HEK293 (cell line): Measurements from ENCODE around the gene ETV3.

ENCODE experiments used
- GLI4 ChIP-seq: fragments of 450-650 bp; formaldehyde crosslinking; IDR thresholded peaks from 2 replicates; pipeline ENCODE4 v1.5.1; 2016; ENCODE audit warnings: missing biosample characterization, missing genetic modification characterization
- HOXD13 ChIP-seq: sonication (generic); formaldehyde crosslinking; IDR thresholded peaks from 2 replicates; pipeline ENCODE4 v1.8.0; 2022; ENCODE audit warnings: missing genetic modification reagents, borderline replicate concordance
- KLF10 ChIP-seq: fragments of 450-650 bp; IDR thresholded peaks from 2 replicates; pipeline ENCODE4 v1.5.1; 2018; ENCODE audit warnings: missing biosample characterization, mild to moderate bottlenecking, missing genetic modification characterization
- KLF8 ChIP-seq: fragments of 450-650 bp; formaldehyde crosslinking; IDR thresholded peaks from 2 replicates; pipeline ENCODE4 v1.5.1; 2016; ENCODE audit warnings: missing biosample characterization, missing genetic modification characterization
- KLF9 ChIP-seq: fragments of 450-650 bp; formaldehyde crosslinking; IDR thresholded peaks from 2 replicates; pipeline ENCODE4 v1.5.1; 2016; ENCODE audit warnings: missing biosample characterization, missing genetic modification characterization, low read depth
- RBAK ChIP-seq: fragments of 450-650 bp; formaldehyde crosslinking; IDR thresholded peaks from 2 replicates; pipeline ENCODE4 v1.5.1; 2016; ENCODE audit warnings: missing biosample characterization, missing genetic modification characterization
- SALL2 ChIP-seq: fragments of 450-650 bp; formaldehyde crosslinking; IDR thresholded peaks from 2 replicates; pipeline ENCODE4 v1.5.0; 2017; ENCODE audit warnings: missing biosample characterization, mild to moderate bottlenecking, missing genetic modification characterization, borderline replicate concordance
- SP7 ChIP-seq: fragments of 450-650 bp; formaldehyde crosslinking; IDR thresholded peaks from 2 replicates; pipeline ENCODE4 v1.5.1; 2016; ENCODE audit warnings: missing biosample characterization, missing genetic modification characterization
- WT1 ChIP-seq: fragments of 450-650 bp; formaldehyde crosslinking; IDR thresholded peaks from 2 replicates; pipeline ENCODE4 v1.5.1; 2016; ENCODE audit warnings: missing biosample characterization, missing genetic modification characterization
- ZNF114 ChIP-seq: fragments of 450-650 bp; formaldehyde crosslinking; IDR thresholded peaks from 2 replicates; pipeline ENCODE4 v1.5.0; 2017; ENCODE audit warnings: missing biosample characterization, missing genetic modification characterization
- ZNF157 ChIP-seq: fragments of 450-650 bp; formaldehyde crosslinking; IDR thresholded peaks from 2 replicates; pipeline ENCODE4 v1.5.1; 2016; ENCODE audit warnings: missing biosample characterization, missing genetic modification characterization
- ZNF239 ChIP-seq: fragments of 450-650 bp; formaldehyde crosslinking; IDR thresholded peaks from 2 replicates; pipeline ENCODE4 v1.5.1; 2016; ENCODE audit warnings: missing biosample characterization, missing genetic modification characterization
- ZNF302 ChIP-seq: fragments of 450-650 bp; formaldehyde crosslinking; IDR thresholded peaks from 2 replicates; pipeline ENCODE4 v1.5.1; 2016; ENCODE audit warnings: missing biosample characterization, missing genetic modification characterization, low read depth
- ZNF341 ChIP-seq: fragments of 450-650 bp; formaldehyde crosslinking; IDR thresholded peaks from 2 replicates; pipeline ENCODE4; 2016; ENCODE audit warnings: low read depth, missing biosample characterization, missing genetic modification characterization
- ZNF37A ChIP-seq: fragments of 450-650 bp; IDR thresholded peaks from 2 replicates; pipeline ENCODE4 v1.5.1; 2018; ENCODE audit warnings: missing biosample characterization, missing genetic modification characterization
- ZNF416 ChIP-seq: fragments of 450-650 bp; formaldehyde crosslinking; IDR thresholded peaks from 2 replicates; pipeline ENCODE4 v1.5.1; 2016; ENCODE audit warnings: missing biosample characterization, missing genetic modification characterization
- ZNF426 ChIP-seq: fragments of 450-650 bp; formaldehyde crosslinking; IDR thresholded peaks from 2 replicates; pipeline ENCODE4 v1.5.1; 2017; ENCODE audit warnings: missing biosample characterization, missing genetic modification characterization, mild to moderate bottlenecking, inconsistent platforms, moderate library complexity
- ZNF433 ChIP-seq: fragments of 450-650 bp; formaldehyde crosslinking; IDR thresholded peaks from 2 replicates; pipeline ENCODE4 v1.5.1; 2016; ENCODE audit warnings: missing biosample characterization, missing genetic modification characterization, low read depth
- ZNF48 ChIP-seq: fragments of 450-650 bp; formaldehyde crosslinking; IDR thresholded peaks from 2 replicates; pipeline ENCODE4 v1.5.1; 2016; ENCODE audit warnings: missing biosample characterization, missing genetic modification characterization
- ZNF501 ChIP-seq: fragments of 450-650 bp; formaldehyde crosslinking; IDR thresholded peaks from 2 replicates; pipeline ENCODE4 v1.5.1; 2016; ENCODE audit warnings: missing biosample characterization, missing genetic modification characterization
- ZNF510 ChIP-seq: fragments of 450-650 bp; formaldehyde crosslinking; IDR thresholded peaks from 2 replicates; pipeline ENCODE4 v1.5.1; 2018; ENCODE audit warnings: mild to moderate bottlenecking, missing genetic modification characterization, missing biosample characterization; ENCODE audit not compliant: insufficient replicate concordance
- ZNF514 ChIP-seq: fragments of 450-650 bp; formaldehyde crosslinking; IDR thresholded peaks from 2 replicates; pipeline ENCODE4 v1.5.1; 2016; ENCODE audit warnings: missing biosample characterization, missing genetic modification characterization
- ZNF623 ChIP-seq: fragments of 450-650 bp; formaldehyde crosslinking; IDR thresholded peaks from 2 replicates; pipeline ENCODE4 v1.5.1; 2016; ENCODE audit warnings: missing biosample characterization, missing genetic modification characterization
- ZNF670 ChIP-seq: fragments of 450-650 bp; formaldehyde crosslinking; IDR thresholded peaks from 2 replicates; pipeline ENCODE4 v1.5.1; 2016; ENCODE audit warnings: missing biosample characterization, missing genetic modification characterization, low read depth
- ZNF677 ChIP-seq: fragments of 450-650 bp; IDR thresholded peaks from 2 replicates; pipeline ENCODE4 v1.5.0; 2018; ENCODE audit warnings: missing biosample characterization, mild to moderate bottlenecking, missing genetic modification characterization, moderate library complexity
- ZNF707 ChIP-seq: fragments of 450-650 bp; formaldehyde crosslinking; IDR thresholded peaks from 2 replicates; pipeline ENCODE4 v1.5.1; 2016; ENCODE audit warnings: missing biosample characterization, missing genetic modification characterization
- ZNF768 ChIP-seq: fragments of 450-650 bp; formaldehyde crosslinking; IDR thresholded peaks from 2 replicates; pipeline ENCODE4 v1.5.1; 2018; ENCODE audit warnings: missing biosample characterization, mild to moderate bottlenecking, missing genetic modification characterization
- ZNF776 ChIP-seq: fragments of 450-650 bp; formaldehyde crosslinking; IDR thresholded peaks from 2 replicates; pipeline ENCODE4 v1.5.0; 2017; ENCODE audit warnings: missing biosample characterization, missing genetic modification characterization, borderline replicate concordance
- TF ChIP-seq, protein P1 (sequence below): fragments of 450-650 bp; formaldehyde crosslinking; IDR thresholded peaks from 2 replicates; pipeline ENCODE4 v1.5.1; 2016; ENCODE audit warnings: missing biosample characterization, missing genetic modification characterization
- TF ChIP-seq, protein P2 (sequence below): fragments of 450-650 bp; formaldehyde crosslinking; IDR thresholded peaks from 2 replicates; pipeline ENCODE4 v1.5.1; 2016; ENCODE audit warnings: missing biosample characterization, missing genetic modification characterization
- TF ChIP-seq, protein P3 (sequence below): fragments of 450-650 bp; formaldehyde crosslinking; IDR thresholded peaks from 2 replicates; pipeline ENCODE4; 2016; ENCODE audit warnings: missing biosample characterization, missing genetic modification characterization
- TF ChIP-seq, protein P4 (sequence below): fragments of 450-650 bp; formaldehyde crosslinking; IDR thresholded peaks from 2 replicates; pipeline ENCODE4 v1.5.1; 2017; ENCODE audit warnings: missing biosample characterization, missing genetic modification characterization
- TF ChIP-seq, protein P5 (sequence below): fragments of 450-650 bp; formaldehyde crosslinking; IDR thresholded peaks from 2 replicates; pipeline ENCODE4 v1.5.1; 2016; ENCODE audit warnings: missing biosample characterization, missing genetic modification characterization
- TF ChIP-seq, protein P6 (sequence below): fragments of 450-650 bp; formaldehyde crosslinking; IDR thresholded peaks from 2 replicates; pipeline ENCODE4 v1.5.1; 2016; ENCODE audit warnings: missing biosample characterization, missing genetic modification characterization

The ETV3 gene

DNA sequence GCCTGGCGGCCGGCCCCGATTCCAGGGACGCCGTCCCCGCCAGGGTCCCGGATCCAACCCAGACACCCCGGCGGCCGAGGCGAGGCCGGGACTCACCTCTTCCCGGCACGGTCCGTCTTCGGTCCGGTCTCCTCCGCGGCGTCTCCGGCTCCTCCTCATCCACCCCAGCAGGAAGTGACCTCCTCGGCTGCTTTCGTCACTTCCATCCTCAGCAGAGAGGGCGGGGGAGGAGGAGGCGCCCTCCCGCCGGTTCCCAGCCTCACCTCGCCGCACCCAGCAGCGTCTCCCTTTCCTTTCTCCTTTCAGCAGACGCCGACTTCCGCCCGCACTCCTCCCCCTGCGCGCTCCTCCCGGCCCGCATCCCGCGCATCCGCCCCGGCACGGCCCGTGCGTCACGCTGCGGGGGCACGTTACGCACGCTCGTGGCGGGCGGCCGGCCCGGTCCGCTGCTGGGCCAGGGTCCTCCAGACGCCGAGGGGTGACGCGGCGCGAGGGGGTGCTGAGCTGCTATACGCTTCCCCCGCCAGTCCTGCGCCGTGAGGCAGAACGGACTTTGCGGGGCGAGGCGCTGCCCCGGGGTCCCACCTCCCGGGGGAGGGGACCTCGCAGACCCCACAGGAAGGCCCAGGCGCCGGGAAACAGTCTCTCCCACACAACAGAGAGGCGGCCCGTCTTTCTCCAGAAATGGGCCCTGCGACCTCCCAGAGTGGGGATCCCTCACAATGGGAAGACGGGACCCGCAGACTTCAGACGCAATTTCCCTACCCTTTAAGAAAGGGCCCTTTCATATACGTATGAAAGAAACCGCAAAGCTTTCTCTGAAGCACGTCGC, at the start of gene ETV3 (continued):
- no peak for TF ChIP-seq ZNF433 (tag by site-specific recombination)
- TF ChIP-seq ZNF510 (tag by site-specific recombination): no peak
- peak; percentile 78 for TF ChIP-seq ZNF341 (tag by site-specific recombination)
- no peak for TF ChIP-seq ZNF239 (tag by site-specific recombination)
- TF ChIP-seq, protein P1, sequence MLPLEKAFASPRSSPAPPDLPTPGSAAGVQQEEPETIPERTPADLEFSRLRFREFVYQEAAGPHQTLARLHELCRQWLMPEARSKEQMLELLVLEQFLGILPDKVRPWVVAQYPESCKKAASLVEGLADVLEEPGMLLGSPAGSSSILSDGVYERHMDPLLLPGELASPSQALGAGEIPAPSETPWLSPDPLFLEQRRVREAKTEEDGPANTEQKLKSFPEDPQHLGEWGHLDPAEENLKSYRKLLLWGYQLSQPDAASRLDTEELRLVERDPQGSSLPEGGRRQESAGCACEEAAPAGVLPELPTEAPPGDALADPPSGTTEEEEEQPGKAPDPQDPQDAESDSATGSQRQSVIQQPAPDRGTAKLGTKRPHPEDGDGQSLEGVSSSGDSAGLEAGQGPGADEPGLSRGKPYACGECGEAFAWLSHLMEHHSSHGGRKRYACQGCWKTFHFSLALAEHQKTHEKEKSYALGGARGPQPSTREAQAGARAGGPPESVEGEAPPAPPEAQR (tag by site-specific recombination): no peak
- TF ChIP-seq HOXD13: no peak
- TF ChIP-seq KLF8 (tag by site-specific recombination): peak; percentile 97
- TF ChIP-seq ZNF501 (tag by site-specific recombination): no peak; the same call in 1 of the 2 replicates
- TF ChIP-seq, protein P2, sequence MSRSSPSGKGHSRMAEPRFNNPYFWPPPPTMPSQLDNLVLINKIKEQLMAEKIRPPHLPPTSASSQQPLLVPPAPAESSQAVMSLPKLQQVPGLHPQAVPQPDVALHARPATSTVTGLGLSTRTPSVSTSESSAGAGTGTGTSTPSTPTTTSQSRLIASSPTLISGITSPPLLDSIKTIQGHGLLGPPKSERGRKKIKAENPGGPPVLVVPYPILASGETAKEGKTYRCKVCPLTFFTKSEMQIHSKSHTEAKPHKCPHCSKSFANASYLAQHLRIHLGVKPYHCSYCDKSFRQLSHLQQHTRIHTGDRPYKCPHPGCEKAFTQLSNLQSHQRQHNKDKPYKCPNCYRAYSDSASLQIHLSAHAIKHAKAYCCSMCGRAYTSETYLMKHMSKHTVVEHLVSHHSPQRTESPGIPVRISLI (tag by site-specific recombination): no peak
- no peak for TF ChIP-seq RBAK (tag by site-specific recombination)
- peak; percentile 58; the same call in 1 of the 2 replicates for TF ChIP-seq KLF9 (tag by site-specific recombination)
- no peak for TF ChIP-seq ZNF426 (tag by site-specific recombination)
- no peak for TF ChIP-seq ZNF157
- no peak for TF ChIP-seq ZNF776
- peak; percentile 73; the same call in 1 of the 2 replicates for TF ChIP-seq WT1 (tag by site-specific recombination)
- TF ChIP-seq, protein P3, sequence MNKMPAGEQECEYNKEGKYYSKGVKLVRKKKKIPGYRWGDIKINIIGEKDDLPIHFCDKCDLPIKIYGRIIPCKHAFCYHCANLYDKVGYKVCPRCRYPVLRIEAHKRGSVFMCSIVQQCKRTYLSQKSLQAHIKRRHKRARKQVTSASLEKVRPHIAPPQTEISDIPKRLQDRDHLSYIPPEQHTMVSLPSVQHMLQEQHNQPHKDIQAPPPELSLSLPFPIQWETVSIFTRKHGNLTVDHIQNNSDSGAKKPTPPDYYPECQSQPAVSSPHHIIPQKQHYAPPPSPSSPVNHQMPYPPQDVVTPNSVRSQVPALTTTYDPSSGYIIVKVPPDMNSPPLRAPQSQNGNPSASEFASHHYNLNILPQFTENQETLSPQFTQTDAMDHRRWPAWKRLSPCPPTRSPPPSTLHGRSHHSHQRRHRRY (tag by site-specific recombination): no peak
- no peak for TF ChIP-seq ZNF623 (tag by site-specific recombination)
- TF ChIP-seq GLI4 (tag by site-specific recombination): no peak
- TF ChIP-seq, protein P4, sequence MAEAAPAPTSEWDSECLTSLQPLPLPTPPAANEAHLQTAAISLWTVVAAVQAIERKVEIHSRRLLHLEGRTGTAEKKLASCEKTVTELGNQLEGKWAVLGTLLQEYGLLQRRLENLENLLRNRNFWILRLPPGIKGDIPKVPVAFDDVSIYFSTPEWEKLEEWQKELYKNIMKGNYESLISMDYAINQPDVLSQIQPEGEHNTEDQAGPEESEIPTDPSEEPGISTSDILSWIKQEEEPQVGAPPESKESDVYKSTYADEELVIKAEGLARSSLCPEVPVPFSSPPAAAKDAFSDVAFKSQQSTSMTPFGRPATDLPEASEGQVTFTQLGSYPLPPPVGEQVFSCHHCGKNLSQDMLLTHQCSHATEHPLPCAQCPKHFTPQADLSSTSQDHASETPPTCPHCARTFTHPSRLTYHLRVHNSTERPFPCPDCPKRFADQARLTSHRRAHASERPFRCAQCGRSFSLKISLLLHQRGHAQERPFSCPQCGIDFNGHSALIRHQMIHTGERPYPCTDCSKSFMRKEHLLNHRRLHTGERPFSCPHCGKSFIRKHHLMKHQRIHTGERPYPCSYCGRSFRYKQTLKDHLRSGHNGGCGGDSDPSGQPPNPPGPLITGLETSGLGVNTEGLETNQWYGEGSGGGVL (tag by site-specific recombination): peak; percentile 82
- no peak for TF ChIP-seq ZNF114 (tag by site-specific recombination)
- no peak for TF ChIP-seq SALL2 (tag by site-specific recombination)
- no peak for TF ChIP-seq ZNF416
- no peak for TF ChIP-seq ZNF768 (tag by site-specific recombination)
- TF ChIP-seq, protein P5, sequence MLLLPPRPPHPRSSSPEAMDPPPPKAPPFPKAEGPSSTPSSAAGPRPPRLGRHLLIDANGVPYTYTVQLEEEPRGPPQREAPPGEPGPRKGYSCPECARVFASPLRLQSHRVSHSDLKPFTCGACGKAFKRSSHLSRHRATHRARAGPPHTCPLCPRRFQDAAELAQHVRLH (tag by site-specific recombination): 0 out of 2 replicates have a peak, but pooled peaks have one; percentile 8
- TF ChIP-seq SP7 (tag by site-specific recombination): peak; percentile 36; the same call in 1 of the 2 replicates
- TF ChIP-seq KLF10: peak; percentile 62; the same call in 1 of the 2 replicates
- no peak for TF ChIP-seq ZNF707 (tag by site-specific recombination)
- TF ChIP-seq ZNF677 (tag by site-specific recombination): no peak
- no peak for TF ChIP-seq ZNF48 (tag by site-specific recombination)
- no peak for TF ChIP-seq ZNF302 (tag by site-specific recombination)
- TF ChIP-seq ZNF514: no peak
- no peak for TF ChIP-seq ZNF37A
- TF ChIP-seq, protein P6, sequence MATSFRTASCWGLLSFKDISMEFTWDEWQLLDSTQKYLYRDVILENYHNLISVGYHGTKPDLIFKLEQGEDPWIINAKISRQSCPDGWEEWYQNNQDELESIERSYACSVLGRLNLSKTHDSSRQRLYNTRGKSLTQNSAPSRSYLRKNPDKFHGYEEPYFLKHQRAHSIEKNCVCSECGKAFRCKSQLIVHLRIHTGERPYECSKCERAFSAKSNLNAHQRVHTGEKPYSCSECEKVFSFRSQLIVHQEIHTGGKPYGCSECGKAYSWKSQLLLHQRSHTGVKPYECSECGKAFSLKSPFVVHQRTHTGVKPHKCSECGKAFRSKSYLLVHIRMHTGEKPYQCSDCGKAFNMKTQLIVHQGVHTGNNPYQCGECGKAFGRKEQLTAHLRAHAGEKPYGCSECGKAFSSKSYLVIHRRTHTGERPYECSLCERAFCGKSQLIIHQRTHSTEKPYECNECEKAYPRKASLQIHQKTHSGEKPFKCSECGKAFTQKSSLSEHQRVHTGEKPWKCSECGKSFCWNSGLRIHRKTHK (tag by site-specific recombination): no peak
- no peak for TF ChIP-seq ZNF670 (tag by site-specific recombination)
